GM12891 (cell line): ENCODE measurements around the gene PPP2R5E.

Experiments
- POLR2A ChIP-seq: IDR thresholded peaks from 2 replicates; pipeline ENCODE4 v1.6.1; 2011; ENCODE audit warnings: low read depth, low read length, control low read depth
- POLR2AphosphoS5 ChIP-seq: IDR thresholded peaks from 2 replicates; pipeline ENCODE4 v1.6.1; 2011; ENCODE audit warnings: low read depth, low read length, control low read depth

DNA sequence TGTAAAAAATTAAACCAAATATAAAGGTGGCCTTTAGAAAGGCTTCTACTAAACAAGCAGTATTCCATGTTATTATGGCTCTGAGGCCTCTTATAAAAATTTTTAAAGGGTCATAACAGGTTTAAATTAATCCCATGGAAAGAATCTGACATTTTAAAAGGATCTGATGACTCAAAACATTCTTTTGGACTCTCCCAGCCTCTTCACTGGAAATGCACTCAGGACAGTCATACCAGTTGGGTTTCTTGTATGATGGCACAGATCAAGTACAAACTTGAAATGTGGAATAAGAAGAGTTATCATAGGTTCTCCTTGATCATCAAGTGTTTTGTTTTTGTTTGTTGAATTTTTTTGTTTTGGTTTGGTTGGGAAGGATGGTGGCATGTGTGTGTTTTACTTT is 50.8 kb downstream of the PPP2R5E start:
- TF ChIP-seq POLR2A (no peak), POLR2AphosphoS5 (no peak)
